Activated naive CD4-positive, alpha-beta T cell treated with anti-CD3 and anti-CD28 coated beads for 36 hours (primary cell): Measurements from ENCODE around the gene BRICD5. TPM values are rescaled to one million over a fixed set of nuclear protein-coding genes. Genes with fewer than 3 reads are reported as not detected.
A peak's percentile ranks its signal among the peaks of the same experiment; 100 is the strongest.
"Not testable (repeated sequence)": the region's sequence is repeated elsewhere in the genome, so short reads cannot be mapped to it uniquely, and the experiment has no call there.

Source experiments
- CTCF ChIA-PET: fragments of 350-600 bp; sonication (Branson Sonifier 250); formaldehyde crosslinking; loops from one replicate; lab custom pipeline; 2021; ENCODE audit warnings: antibody characterized with exemption; lab: Charles Lee
- DNase-seq: peaks from one replicate; pipeline ENCODE4 v3.0.0-alpha.2; 2020
- H3K27ac Mint-ChIP-seq: one replicate; pipeline ENCODE4 v1.8.0; 2021; ENCODE audit warnings: mild to moderate bottlenecking, mixed read lengths
- H3K27me3 Mint-ChIP-seq: one replicate; pipeline ENCODE4 v1.8.0; 2021; ENCODE audit warnings: low read depth, mixed read lengths
- H3K36me3 Mint-ChIP-seq: one replicate; pipeline ENCODE4 v1.8.0; 2021; ENCODE audit warnings: low read depth, mixed read lengths
- H3K4me1 Mint-ChIP-seq: one replicate; pipeline ENCODE4 v1.8.0; 2021; ENCODE audit warnings: low read depth, mixed read lengths
- H3K4me3 Mint-ChIP-seq: one replicate; pipeline ENCODE4 v1.8.0; 2021; ENCODE audit warnings: mild to moderate bottlenecking, moderate library complexity, mixed read lengths
- H3K9me3 Mint-ChIP-seq: one replicate; pipeline ENCODE4 v1.8.0; 2021; ENCODE audit warnings: mixed read lengths
- intact Hi-C: fragments of 100-400 bp; cut with micrococcal nuclease; formaldehyde crosslinking; loops from one replicate; pipeline ENCODE4 v1.15.1; 2023
- total RNA-seq, 2 experiments: library from RNA; stranded (reverse); gene quantifications; one replicate each; pipeline ENCODE4 v1.2.3, GENCODE V29; 2021

BRICD5 gene
- total RNA-seq, 2 experiments from 2014 or later, result 2.6 to 3.1 TPM

DNA sequence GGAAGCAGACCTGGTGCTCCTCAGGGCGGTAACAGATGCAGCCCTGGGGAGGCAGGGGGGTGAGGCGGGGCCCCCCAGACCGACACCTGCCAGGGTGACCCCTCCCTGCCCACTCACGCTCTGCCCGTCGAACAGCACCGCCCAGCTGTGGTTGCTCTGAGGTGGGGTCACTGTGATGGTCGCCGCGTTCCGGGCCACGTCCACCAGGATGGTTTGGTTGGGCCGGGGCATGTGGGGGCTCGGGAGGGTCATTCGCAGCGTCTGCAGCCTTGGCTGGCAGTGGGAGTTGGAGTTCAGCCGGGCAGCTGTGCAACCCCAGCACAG is 692 bp downstream of the BRICD5 start:
- no peaks in the 10 kb centered on the region for H3K9me3 Mint-ChIP-seq
- intact Hi-C loops, result loop anchor here (10.0 kb wide), 1 partner anchor 215 kb away; the partner anchor contains the start of gene CCNF
- H3K4me3 Mint-ChIP-seq, result no peak overlapping the region
- no peaks in the 10 kb centered on the region for H3K27me3 Mint-ChIP-seq
- CTCF ChIA-PET, result no interaction called here
- H3K27ac Mint-ChIP-seq, result no peak overlapping the region
- H3K4me1 Mint-ChIP-seq, result peaks cover 32% of the 10 kb centered on the region
- peaks cover 26% of the 10 kb centered on the region for H3K36me3 Mint-ChIP-seq
- DNase-seq, result no peak

DNA sequence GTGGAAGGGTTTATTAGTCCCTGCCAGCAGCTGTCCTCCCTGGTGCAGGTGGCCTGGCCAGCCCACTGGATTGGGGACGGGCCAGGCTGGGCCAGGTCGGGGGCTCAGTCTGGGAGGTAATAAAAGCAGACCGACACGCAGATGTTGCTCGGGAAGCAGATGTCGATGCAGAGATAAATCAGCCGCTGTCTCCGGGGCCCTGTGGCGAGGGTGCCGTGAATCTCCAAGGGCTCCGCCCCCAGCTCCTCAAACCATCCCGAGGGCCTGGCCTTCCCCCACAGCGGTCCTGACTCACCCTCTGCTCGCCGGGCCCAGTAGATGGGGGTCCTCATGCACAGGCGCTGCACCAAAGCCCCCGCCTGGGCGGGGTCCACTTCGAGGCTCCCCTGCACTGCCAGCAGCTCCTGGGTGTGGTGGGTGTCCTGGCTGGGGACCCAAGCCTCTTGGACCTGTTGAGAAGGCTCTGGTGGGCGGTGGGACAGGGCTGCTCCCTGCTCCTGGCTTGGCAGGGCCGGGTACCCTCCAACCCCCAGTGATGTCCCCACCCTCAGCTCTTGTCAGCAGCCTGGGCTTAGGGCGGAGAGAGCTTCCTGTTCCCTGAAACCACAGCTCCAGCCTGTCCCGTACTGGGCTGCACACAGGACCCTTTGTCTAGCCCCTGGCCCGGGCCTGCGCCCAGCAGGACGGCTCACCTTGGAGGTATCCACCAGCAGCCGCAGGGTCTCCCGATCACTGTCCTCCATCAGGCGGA is 1.2 kb downstream of the BRICD5 start:
- intact Hi-C loops, result loop anchor here (10.0 kb wide), 1 partner anchor 215 kb away; the partner anchor contains the start of gene CCNF
- DNase-seq, result no peak
- Mint-ChIP-seq H3K27ac (no peak overlapping the region), H3K9me3 (no peaks in the 10 kb centered on the region), H3K36me3 (peaks cover 26% of the 10 kb centered on the region), H3K4me1 (peaks cover 36% of the 10 kb centered on the region), H3K4me3 (no peak overlapping the region), H3K27me3 (no peaks in the 10 kb centered on the region)
- CTCF ChIA-PET, result no interaction called here

DNA sequence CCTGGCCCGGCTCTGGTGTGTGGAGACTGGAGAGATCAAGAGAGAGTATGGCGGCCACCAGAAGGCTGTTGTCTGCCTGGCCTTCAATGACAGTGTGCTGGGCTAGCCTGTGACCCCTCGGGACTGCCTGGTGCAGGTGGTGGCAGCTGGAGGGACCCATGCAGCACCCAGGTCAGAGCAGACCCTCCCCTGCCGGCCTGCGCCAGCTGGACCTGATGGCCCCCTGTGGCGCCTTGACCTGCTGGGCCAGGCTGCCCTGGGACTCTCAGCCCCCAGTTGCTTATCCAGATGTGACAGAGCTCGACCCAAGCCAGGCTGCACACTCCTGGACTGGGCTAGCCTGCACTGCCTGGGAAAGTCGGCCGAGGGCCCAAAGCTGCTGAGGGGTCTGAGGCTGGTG is 1.9 kb downstream of the BRICD5 start:
- H3K36me3 Mint-ChIP-seq, result peaks cover 26% of the 10 kb centered on the region
- no peak overlapping the region for H3K4me3 Mint-ChIP-seq
- H3K9me3 Mint-ChIP-seq, result no peaks in the 10 kb centered on the region

DNA sequence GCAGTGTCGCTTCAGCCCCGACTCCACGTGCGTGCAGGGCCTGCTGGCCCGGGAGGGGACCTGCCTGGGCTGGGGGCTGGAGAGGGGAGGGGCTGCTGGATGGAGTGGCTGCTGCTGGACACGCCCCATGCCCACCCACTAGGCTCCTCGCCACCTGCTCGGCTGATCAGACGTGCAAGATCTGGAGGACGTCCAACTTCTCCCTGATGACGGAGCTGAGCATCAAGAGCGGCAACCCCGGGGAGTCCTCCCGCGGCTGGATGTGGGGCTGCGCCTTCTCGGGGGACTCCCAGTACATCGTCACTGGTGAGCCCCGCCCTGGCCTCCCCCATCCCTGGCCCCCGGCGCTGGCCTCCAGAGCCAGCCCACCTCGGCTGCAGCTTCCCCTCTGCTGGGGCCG is 2.4 kb downstream of the BRICD5 start:
- H3K27me3 Mint-ChIP-seq, result no peaks in the 10 kb centered on the region
- DNase-seq, result no peak
- H3K27ac Mint-ChIP-seq, result no peak overlapping the region
- no peaks in the 10 kb centered on the region for H3K9me3 Mint-ChIP-seq
- H3K4me3 Mint-ChIP-seq, result no peak overlapping the region
- CTCF ChIA-PET, result no interaction called here
- intact Hi-C loops, result no loop called here
- peaks cover 23% of the 10 kb centered on the region for H3K36me3 Mint-ChIP-seq
- peaks cover 35% of the 10 kb centered on the region for H3K4me1 Mint-ChIP-seq

More for the DNA sequence above, 1.9 kb downstream of the BRICD5 start:
- DNase-seq, result no peak
- CTCF ChIA-PET, result no interaction called here
- no peaks in the 10 kb centered on the region for H3K27me3 Mint-ChIP-seq
- H3K27ac Mint-ChIP-seq, result no peak overlapping the region
- intact Hi-C loops, result no loop called here
- peaks cover 38% of the 10 kb centered on the region for H3K4me1 Mint-ChIP-seq

DNA sequence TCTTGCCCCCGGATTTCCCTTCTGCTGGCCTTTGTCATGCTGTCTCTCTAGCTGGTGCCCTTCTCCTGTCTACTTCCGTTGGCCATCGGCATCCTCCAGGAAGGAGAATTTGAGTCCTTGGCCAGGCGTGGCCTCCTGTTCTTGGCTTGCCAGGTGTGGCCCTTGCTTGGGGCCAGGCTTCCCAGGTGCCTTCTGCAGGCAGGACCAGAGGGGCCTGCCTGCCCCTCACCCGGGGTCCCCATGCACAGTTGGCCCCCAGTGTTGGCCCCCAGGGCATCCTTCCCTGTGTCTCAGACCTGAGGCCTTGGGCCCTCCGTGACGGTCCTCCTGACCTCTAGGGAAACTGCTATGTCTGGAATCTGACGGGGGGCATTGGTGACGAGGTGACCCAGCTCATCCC is 2.8 kb downstream of the BRICD5 start:
- no peak for DNase-seq
- Mint-ChIP-seq H3K27me3 (no peaks in the 10 kb centered on the region), H3K4me3 (peak overlapping the region; percentile 78), H3K9me3 (no peaks in the 10 kb centered on the region), H3K27ac (no peak overlapping the region), H3K4me1 (peaks cover 31% of the 10 kb centered on the region), H3K36me3 (peaks cover 20% of the 10 kb centered on the region)
- intact Hi-C loops, result no loop called here
- CTCF ChIA-PET, result no interaction called here

DNA sequence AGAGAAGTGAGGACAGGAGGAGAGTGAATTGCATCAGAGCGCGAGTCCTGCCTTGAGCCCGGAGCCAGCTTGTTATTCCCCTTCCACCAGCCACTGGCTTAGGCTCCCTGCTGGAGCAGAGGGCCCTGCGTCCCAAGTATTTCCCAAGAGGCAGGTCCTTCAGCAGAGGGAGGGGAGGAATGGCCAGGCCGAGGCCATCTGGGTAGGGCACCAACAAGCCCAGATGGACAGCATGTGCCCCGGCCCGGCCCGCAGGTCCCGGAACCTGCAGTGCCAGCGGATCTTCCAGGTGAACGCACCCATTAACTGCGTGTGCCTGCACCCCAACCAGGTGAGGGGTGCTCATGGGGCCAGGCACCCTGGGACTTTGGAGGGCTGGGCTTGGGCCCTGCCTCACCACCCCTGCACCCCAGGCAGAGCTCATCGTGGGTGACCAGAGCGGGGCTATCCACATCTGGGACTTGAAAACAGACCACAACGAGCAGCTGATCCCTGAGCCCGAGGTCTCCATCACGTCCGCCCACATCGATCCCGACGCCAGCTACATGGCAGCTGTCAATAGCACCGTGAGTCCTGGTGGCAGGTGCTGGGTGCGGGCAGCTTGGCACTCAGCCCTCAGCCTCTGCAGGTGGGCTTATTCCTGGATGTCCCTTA is 3.8 kb downstream of the BRICD5 start:
- DNase-seq, result no peak
- Mint-ChIP-seq H3K36me3 (peaks cover 14% of the 10 kb centered on the region), H3K4me1 (peaks cover 24% of the 10 kb centered on the region), H3K4me3 (peak overlapping the region; percentile 78), H3K27ac (peak overlapping the region; percentile 48), H3K9me3 (no peaks in the 10 kb centered on the region), H3K27me3 (no peaks in the 10 kb centered on the region)
- intact Hi-C loops, result no loop called here
- CTCF ChIA-PET, result no interaction called here

DNA sequence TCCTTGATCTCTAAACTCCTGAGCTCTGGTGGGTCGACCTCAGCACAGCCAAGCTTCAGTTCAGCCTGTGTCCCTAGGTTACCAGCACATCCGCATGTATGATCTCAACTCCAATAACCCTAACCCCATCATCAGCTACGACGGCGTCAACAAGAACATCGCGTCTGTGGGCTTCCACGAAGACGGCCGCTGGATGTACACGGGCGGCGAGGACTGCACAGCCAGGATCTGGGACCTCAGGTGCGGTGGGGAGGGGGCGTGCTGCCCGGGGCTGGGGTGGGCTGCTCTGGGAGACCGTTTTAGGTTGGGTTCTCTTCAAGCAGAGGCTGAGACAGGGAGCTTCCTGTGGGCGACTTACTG is 4.3 kb downstream of the BRICD5 start:
- peak overlapping the region; percentile 48 for H3K27ac Mint-ChIP-seq
- H3K36me3 Mint-ChIP-seq, result peaks cover 13% of the 10 kb centered on the region
- H3K4me1 Mint-ChIP-seq, result peaks cover 22% of the 10 kb centered on the region
- no peaks in the 10 kb centered on the region for H3K27me3 Mint-ChIP-seq
- CTCF ChIA-PET, result no interaction called here
- DNase-seq, result no peak
- intact Hi-C loops, result no loop called here
- H3K9me3 Mint-ChIP-seq, result no peaks in the 10 kb centered on the region
- H3K4me3 Mint-ChIP-seq, result peak overlapping the region; percentile 78

DNA sequence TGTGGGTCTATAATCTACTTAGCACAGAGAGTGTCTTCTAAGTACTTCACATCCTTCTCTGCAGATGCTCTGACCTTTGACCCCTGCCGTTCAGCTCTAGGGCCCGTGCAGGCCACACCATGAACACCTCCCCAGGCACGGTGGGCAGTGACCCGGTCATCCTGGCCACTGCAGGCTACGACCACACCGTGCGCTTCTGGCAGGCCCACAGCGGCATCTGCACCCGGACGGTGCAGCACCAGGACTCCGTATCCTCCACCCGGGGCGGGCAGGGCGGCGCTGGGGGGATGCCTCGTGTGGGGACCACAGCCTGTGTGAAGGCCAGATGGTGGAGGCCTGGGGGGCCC is 4.7 kb downstream of the BRICD5 start:
- peak overlapping the region; percentile 48 for H3K27ac Mint-ChIP-seq
- CTCF ChIA-PET, result interaction anchor here (1.5 kb wide), 1 partner anchor 11 kb away, joined by 5 read pairs; no protein-coding TSS in a partner anchor
- no peaks in the 10 kb centered on the region for H3K9me3 Mint-ChIP-seq
- intact Hi-C loops, result loop anchor here (1.0 kb wide), 4 partner anchors 9 to 51 kb away; partner anchors contain the start of genes E4F1, ECI1 and TRAF7
- H3K36me3 Mint-ChIP-seq, result peaks cover 13% of the 10 kb centered on the region
- no peaks in the 10 kb centered on the region for H3K27me3 Mint-ChIP-seq
- DNase-seq, result no peak
- peak overlapping the region; percentile 78 for H3K4me3 Mint-ChIP-seq
- peaks cover 22% of the 10 kb centered on the region for H3K4me1 Mint-ChIP-seq

DNA sequence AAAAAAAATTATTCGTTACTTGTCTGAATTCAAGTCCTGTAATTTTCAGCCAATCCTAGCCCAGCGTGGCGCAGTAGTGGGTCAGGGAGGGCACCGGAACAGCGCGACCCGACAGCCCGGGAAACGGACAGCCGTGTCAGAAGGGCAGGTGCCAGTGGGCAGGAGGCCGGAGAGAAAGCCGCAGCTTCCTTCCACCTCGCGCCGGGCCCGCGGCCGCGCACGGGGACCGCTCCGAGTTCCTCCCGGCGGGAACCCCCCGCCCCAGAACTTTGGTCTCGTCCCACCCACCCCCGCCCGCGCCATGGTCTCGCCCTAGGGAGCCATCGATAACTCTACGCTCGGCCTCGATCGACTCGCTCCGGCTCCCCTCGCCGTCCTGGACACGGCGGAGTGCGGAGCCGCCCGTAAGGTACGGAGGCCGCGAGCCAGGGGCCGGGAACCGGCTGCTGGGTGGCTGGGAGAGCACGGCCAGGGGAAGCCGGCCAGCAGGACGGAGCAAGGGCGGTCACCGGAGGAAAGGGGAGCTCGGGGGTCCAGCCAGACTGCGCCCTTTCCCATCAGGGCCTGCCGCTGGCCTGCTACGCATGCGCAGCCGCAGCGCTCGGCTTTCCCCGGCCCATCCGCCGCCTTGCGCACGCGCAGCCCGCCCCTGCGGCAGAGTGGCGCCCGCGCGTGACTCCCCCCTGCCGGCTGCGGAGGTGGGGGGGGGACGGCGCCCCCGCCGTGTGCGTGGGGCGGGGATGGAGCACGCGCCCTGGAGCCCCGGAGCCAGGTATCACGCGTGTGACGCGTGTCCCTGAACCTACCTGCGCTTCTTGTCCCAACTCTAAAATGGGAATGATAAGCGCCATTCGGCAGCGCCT is 5.3 kb downstream of the BRICD5 start, which contains the start of gene MLST8:
Gene MLST8 (plus strand): TSS at position 351 of the 863 bp plus-strand sequence. CDS start 632 bp downstream, outside the sequence.
- peak within 1 kb of the TSS; percentile 78 for H3K4me3 Mint-ChIP-seq
- no peaks in the 10 kb centered on the region for H3K27me3 Mint-ChIP-seq
- peak; percentile 86 for DNase-seq
- CTCF ChIA-PET, result interaction anchor here (0.6 to 1.5 kb wide), 2 partner anchors 11 to 76 kb away, joined by 4 to 5 read pairs; no protein-coding TSS in a partner anchor
- H3K9me3 Mint-ChIP-seq, result no peaks in the 10 kb centered on the region
- H3K27ac Mint-ChIP-seq, result peak within 1 kb of the TSS; percentile 85
- peaks cover 13% of the 10 kb centered on the region for H3K36me3 Mint-ChIP-seq
- intact Hi-C loops, result loop anchor here (1.0 kb wide), 4 partner anchors 10 to 50 kb away; partner anchors contain the start of genes E4F1, ECI1 and TRAF7
- peaks cover 22% of the 10 kb centered on the region for H3K4me1 Mint-ChIP-seq

DNA sequence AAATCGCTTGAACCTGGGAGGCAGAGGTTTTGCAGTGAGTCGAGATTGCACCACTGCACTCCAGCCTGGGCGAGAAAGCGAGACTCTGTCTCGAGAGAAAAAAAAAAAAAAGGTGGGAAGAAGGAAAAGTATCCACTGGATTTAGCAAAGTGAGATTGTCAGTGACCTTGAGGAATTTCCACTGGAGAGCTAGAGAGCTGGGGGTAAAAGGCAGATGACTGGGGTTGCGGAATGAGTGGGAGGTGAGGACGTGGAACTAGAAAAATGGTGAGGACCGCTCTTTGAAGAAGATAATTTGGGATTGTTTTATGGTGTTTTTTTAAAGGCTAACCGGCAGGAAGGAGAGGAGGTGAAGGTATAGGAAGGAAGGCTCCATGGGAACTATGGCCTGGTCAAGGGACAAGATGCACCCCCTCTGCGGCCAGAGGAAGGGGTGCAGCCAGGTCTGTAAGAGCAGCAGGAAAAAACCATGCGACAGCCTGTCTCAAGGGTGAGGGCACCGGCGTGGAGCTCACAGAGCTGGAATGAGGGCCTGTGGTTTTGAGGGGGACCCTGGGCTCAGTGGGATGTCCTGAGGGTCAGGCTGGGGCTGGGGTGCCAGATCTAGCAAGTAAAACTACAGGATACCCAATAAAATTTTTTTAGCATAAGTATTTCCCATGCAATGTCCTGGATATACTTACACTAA is 6.1 kb downstream of the BRICD5 start:
- intact Hi-C loops, result loop anchor here (1.0 kb wide), 4 partner anchors 11 to 49 kb away; partner anchors contain the start of genes E4F1, ECI1 and TRAF7
- no peaks in the 10 kb centered on the region for H3K9me3 Mint-ChIP-seq
- peak overlapping the region; percentile 48 for H3K27ac Mint-ChIP-seq
- peak overlapping the region; percentile 72 for H3K4me3 Mint-ChIP-seq
- H3K27me3 Mint-ChIP-seq, result no peaks in the 10 kb centered on the region
- no peak for DNase-seq
- CTCF ChIA-PET, result interaction anchor here (0.6 to 1.8 kb wide), 3 partner anchors 10 to 219 kb away, joined by 3 to 8 read pairs (median 5); no protein-coding TSS in a partner anchor
- peaks cover 22% of the 10 kb centered on the region for H3K4me1 Mint-ChIP-seq
- H3K36me3 Mint-ChIP-seq, result peaks cover 13% of the 10 kb centered on the region

DNA sequence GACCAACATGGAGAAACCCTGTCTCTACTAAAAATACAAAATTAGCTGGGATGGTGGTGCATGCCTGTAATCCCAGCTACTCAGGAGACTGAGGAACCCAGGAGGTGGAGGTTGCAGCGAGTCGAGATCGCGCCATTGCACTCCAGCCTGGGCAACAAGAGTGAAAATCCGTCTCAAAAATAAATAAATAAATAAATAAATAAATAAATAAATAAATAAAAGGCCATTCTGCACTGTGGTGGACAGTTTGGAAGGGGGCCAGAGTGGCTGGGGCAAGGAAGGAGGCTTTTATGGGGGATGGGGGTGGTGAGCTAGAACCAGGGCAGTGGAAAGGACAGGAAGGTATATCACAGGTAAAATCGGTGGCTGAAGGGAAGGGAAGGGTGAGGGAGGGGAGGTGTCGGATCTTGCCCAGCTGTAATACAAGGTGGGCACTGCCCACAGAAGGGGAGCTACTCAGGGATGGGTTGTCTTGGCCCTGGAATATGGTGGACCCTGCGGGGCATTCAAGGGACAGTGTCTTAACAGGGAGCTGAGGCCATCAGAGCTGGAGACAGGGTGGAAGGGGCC is 7.5 kb downstream of the BRICD5 start:
- H3K27me3 Mint-ChIP-seq, H3K27ac Mint-ChIP-seq, intact Hi-C loops, DNase-seq, H3K9me3 Mint-ChIP-seq: not testable (repeated sequence)
- Mint-ChIP-seq H3K4me3 (peak overlapping the region; percentile 43), H3K36me3 (peaks cover 13% of the 10 kb centered on the region), H3K4me1 (peaks cover 22% of the 10 kb centered on the region)
- CTCF ChIA-PET, result interaction anchor here (0.6 to 1.8 kb wide), 2 partner anchors 9 to 185 kb away, joined by 4 to 8 read pairs; no protein-coding TSS in a partner anchor
